Keratinocyte (primary cell): ENCODE results near the gene UBE2E1. TPM values are rescaled to one million over a fixed set of nuclear protein-coding genes. Genes with fewer than 3 reads are reported as not detected.

Experiments
- DNase-seq: peaks from one replicate; pipeline ENCODE4 v3.0.0-alpha.2; 2011; ENCODE audit warnings: low read depth, missing footprints, low spot score
- FAIRE-seq: peaks from 2 replicates; lab custom pipeline; 2011; peaks lifted over from hg19 to GRCh38; lab: Jason Lieb, UNC
- H2AFZ ChIP-seq: 2 replicates; pipeline ENCODE4 v1.6.0; 2012; ENCODE audit warnings: low read length, control low read depth, inconsistent platforms; ENCODE audit not compliant: control insufficient read depth
- H3K27ac ChIP-seq: 2 replicates; pipeline ENCODE4 v1.5.1; 2011; ENCODE audit warnings: low read length; ENCODE audit not compliant: control insufficient read depth, insufficient read depth
- H3K27me3 ChIP-seq: 3 replicates; pipeline ENCODE4 v1.6.0; 2011; ENCODE audit warnings: low read length; ENCODE audit not compliant: control insufficient read depth, insufficient read depth; ENCODE audit errors: extremely low read depth
- H3K36me3 ChIP-seq, 2 experiments: 2 replicates in 1 of 2; 3 replicates in 1 of 2; pipeline ENCODE4 v1.5.1; 2011; ENCODE audit warnings: low read length in 2 of 2, mild to moderate bottlenecking in 1 of 2; ENCODE audit not compliant: control insufficient read depth in 2 of 2, insufficient read depth in 2 of 2; ENCODE audit errors: extremely low read depth in 1 of 2
- H3K4me1 ChIP-seq: 3 replicates; pipeline ENCODE4 v1.5.1; 2011; ENCODE audit warnings: low read length; ENCODE audit not compliant: control insufficient read depth, insufficient read depth; ENCODE audit errors: extremely low read depth
- H3K4me2 ChIP-seq: 3 replicates; pipeline ENCODE4 v1.6.0; 2011; ENCODE audit warnings: low read depth, low read length; ENCODE audit not compliant: control insufficient read depth, insufficient read depth; ENCODE audit errors: extremely low read depth
- H3K4me3 ChIP-seq, 3 experiments: fragments of 200-600 bp in 1 of 3; sonication (generic) in 1 of 3; 2 replicates in 2 of 3; 3 replicates in 1 of 3; pipeline ENCODE4 v1.5.1; 2011 to 2016; ENCODE audit warnings: low read length in 3 of 3, mild to moderate bottlenecking in 3 of 3, control low read depth in 2 of 3, inconsistent platforms in 1 of 3, low read depth in 1 of 3, mixed read lengths in 1 of 3, mixed run types in 1 of 3, moderate library complexity in 1 of 3; ENCODE audit not compliant: control insufficient read depth in 2 of 3, insufficient read depth in 2 of 3; ENCODE audit errors: extremely low read depth in 1 of 3
- H3K79me2 ChIP-seq: 2 replicates; pipeline ENCODE4 v1.6.0; 2012; ENCODE audit warnings: low read length; ENCODE audit not compliant: control insufficient read depth, insufficient read depth
- H3K9ac ChIP-seq: 3 replicates; pipeline ENCODE4 v1.6.0; 2011; ENCODE audit warnings: low read length; ENCODE audit not compliant: control insufficient read depth, insufficient read depth; ENCODE audit errors: extremely low read depth
- H3K9me1 ChIP-seq: 3 replicates; pipeline ENCODE4 v1.6.0; 2011; ENCODE audit warnings: low read length; ENCODE audit not compliant: control insufficient read depth, insufficient read depth; ENCODE audit errors: extremely low read depth
- H3K9me3 ChIP-seq: 2 replicates; pipeline ENCODE4 v1.5.1; 2012; ENCODE audit warnings: low read depth, low read length; ENCODE audit not compliant: control insufficient read depth
- H4K20me1 ChIP-seq: 3 replicates; pipeline ENCODE4 v1.6.0; 2011; ENCODE audit warnings: low read length; ENCODE audit not compliant: control insufficient read depth, insufficient read depth; ENCODE audit errors: extremely low read depth
- EZH2 ChIP-seq: IDR thresholded peaks from one replicate; pipeline ENCODE4 v1.6.1; 2012; ENCODE audit warnings: inconsistent platforms, mild to moderate bottlenecking, low read length, moderate library complexity
- dilution Hi-C: fragments of 300-500 bp; cut with MboI; formaldehyde crosslinking; loops from one replicate; pipeline ENCODE4 v1.7.0; 2020; ENCODE audit warnings: low sequenced_read_pairs; ENCODE audit not compliant: extremely low pct_ligation_motif_present
- polyA plus RNA-seq, 5 experiments: library from polyadenylated mRNA; depleted of rRNA in 3 of 5; stranded (reverse) in 3 of 5; stranded (forward) in 1 of 5; unstranded in 1 of 5; fragments of >200 nt; gene quantifications; 1 replicate in 1 of 5; 2 replicates in 3 of 5; 3 replicates in 1 of 5; pipeline versions ENCODE4 v1.2.1 to v1.2.3, GENCODE V29; 2011 to 2012; ENCODE audit warnings: missing spikeins in 2 of 5, low read depth in 1 of 5, low replicate concordance in 1 of 5
- TF ChIP-seq, protein P1 (sequence below), 3 experiments: IDR thresholded peaks in 1 of 3; conservative IDR thresholded peaks in 1 of 3; optimal IDR thresholded peaks in 1 of 3; 2 replicates in 2 of 3; 3 replicates in 1 of 3; pipeline versions ENCODE3 to v1.5.1; 2011; ENCODE audit warnings: low read length in 3 of 3, mild to moderate bottlenecking in 3 of 3, moderate library complexity in 2 of 3, control low read depth in 1 of 3, inconsistent platforms in 1 of 3; ENCODE audit not compliant: insufficient read depth in 2 of 3; ENCODE audit errors: extremely low read depth in 1 of 3

The UBE2E1 gene
- polyA plus RNA-seq, 1 donor (not counting 4 experiments of a cell fraction or from before 2014, with no cell fraction given): 205 TPM

DNA sequence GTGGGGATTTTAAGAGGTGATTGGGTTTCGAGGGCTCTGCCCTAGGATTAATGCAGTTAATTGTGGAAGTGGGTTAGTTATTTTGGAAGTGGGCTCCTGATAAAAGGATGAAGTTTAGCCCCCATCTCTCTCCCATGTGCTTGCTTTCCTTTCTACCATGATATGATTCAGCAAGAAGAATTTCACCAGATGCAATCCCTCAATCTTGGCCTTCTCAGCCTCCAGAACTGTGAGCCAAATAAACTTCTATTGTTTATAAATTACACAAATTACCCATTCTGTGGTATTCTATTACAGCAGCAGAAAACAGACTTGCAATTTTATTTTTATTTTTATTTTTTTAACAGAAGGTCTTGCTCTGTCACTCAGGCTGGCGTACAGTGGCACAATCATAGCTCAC, 27.3 kb upstream of the UBE2E1 start:
- FAIRE-seq: no peak

DNA sequence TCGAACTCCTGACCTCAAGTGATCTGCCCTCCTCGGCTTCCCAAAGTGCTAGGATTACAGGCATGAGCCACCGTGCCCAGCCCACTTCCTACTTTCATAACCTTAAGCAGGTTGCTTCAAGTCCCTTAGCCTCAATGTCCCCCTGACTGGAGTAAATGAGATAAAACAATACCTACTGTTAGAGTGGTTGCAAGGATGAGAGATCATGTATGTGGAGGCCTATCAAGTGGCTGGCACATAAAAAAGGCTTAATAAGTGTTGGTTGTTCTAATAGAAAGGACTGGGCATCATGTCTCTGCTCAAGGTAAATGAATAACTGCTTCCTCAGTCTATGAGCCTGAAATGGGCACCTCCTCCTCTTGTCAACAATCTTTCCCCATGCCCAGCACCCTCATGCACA, 25.9 kb upstream of the UBE2E1 start:
- no peak overlapping the region for H3K9ac ChIP-seq
- no peaks in the 10 kb centered on the region for H3K9me1 ChIP-seq
- no peak overlapping the region for H2AFZ ChIP-seq
- no peak for TF ChIP-seq EZH2
- TF ChIP-seq, protein P1, sequence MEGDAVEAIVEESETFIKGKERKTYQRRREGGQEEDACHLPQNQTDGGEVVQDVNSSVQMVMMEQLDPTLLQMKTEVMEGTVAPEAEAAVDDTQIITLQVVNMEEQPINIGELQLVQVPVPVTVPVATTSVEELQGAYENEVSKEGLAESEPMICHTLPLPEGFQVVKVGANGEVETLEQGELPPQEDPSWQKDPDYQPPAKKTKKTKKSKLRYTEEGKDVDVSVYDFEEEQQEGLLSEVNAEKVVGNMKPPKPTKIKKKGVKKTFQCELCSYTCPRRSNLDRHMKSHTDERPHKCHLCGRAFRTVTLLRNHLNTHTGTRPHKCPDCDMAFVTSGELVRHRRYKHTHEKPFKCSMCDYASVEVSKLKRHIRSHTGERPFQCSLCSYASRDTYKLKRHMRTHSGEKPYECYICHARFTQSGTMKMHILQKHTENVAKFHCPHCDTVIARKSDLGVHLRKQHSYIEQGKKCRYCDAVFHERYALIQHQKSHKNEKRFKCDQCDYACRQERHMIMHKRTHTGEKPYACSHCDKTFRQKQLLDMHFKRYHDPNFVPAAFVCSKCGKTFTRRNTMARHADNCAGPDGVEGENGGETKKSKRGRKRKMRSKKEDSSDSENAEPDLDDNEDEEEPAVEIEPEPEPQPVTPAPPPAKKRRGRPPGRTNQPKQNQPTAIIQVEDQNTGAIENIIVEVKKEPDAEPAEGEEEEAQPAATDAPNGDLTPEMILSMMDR (optimal IDR thresholded peaks at IDR 0.05 in 1 of 3, IDR thresholded peaks at IDR 0.05 in 1 of 3, conservative IDR thresholded peaks at IDR 0.05 in 1 of 3; ENCODE audit: extremely low read depth in 1 of 3, insufficient read depth in 2 of 3, low read length in 3 of 3): no peak
- FAIRE-seq (no peak), DNase-seq (no peak)
- H3K4me2 ChIP-seq: no peak overlapping the region
- no peaks in the 10 kb centered on the region for H4K20me1 ChIP-seq
- no peak overlapping the region for H3K27ac ChIP-seq
- H3K4me3 ChIP-seq: no peak overlapping the region
- no peaks in the 10 kb centered on the region for H3K9me3 ChIP-seq
- dilution Hi-C loops: no loop called here
- H3K4me1 ChIP-seq: no peaks in the 10 kb centered on the region
- no peaks in the 10 kb centered on the region for H3K79me2 ChIP-seq
- no peaks in the 10 kb centered on the region for H3K27me3 ChIP-seq
- no peaks in the 10 kb centered on the region for H3K36me3 ChIP-seq

More for the DNA sequence above, 27.3 kb upstream of the UBE2E1 start:
- H3K36me3 ChIP-seq: no peaks in the 10 kb centered on the region
- no peaks in the 10 kb centered on the region for H3K27me3 ChIP-seq
- TF ChIP-seq, protein P1 (optimal IDR thresholded peaks at IDR 0.05 in 1 of 3, IDR thresholded peaks at IDR 0.05 in 1 of 3, conservative IDR thresholded peaks at IDR 0.05 in 1 of 3; ENCODE audit: extremely low read depth in 1 of 3, insufficient read depth in 2 of 3, low read length in 3 of 3): no peak
- TF ChIP-seq EZH2: no peak
- H3K4me1 ChIP-seq: no peaks in the 10 kb centered on the region
- no peaks in the 10 kb centered on the region for H4K20me1 ChIP-seq
- no peak overlapping the region for H3K9ac ChIP-seq
- H2AFZ ChIP-seq: no peak overlapping the region
- no peak overlapping the region for H3K4me3 ChIP-seq
- H3K27ac ChIP-seq: no peak overlapping the region
- dilution Hi-C loops: no loop called here
- no peaks in the 10 kb centered on the region for H3K79me2 ChIP-seq
- no peak for DNase-seq
- H3K4me2 ChIP-seq: no peak overlapping the region
- H3K9me1 ChIP-seq: no peaks in the 10 kb centered on the region
- no peaks in the 10 kb centered on the region for H3K9me3 ChIP-seq
